ENCODE data around the gene ZNF454. TPM values are rescaled to one million over a fixed set of nuclear protein-coding genes. Genes with fewer than 3 reads are reported as not detected.

ZNF454 gene
- 0.65 TPM for polyA plus RNA-seq (2013, experiment 1 of 2)
- 1.0 TPM for polyA plus RNA-seq (2013, experiment 2 of 2)

DNA sequence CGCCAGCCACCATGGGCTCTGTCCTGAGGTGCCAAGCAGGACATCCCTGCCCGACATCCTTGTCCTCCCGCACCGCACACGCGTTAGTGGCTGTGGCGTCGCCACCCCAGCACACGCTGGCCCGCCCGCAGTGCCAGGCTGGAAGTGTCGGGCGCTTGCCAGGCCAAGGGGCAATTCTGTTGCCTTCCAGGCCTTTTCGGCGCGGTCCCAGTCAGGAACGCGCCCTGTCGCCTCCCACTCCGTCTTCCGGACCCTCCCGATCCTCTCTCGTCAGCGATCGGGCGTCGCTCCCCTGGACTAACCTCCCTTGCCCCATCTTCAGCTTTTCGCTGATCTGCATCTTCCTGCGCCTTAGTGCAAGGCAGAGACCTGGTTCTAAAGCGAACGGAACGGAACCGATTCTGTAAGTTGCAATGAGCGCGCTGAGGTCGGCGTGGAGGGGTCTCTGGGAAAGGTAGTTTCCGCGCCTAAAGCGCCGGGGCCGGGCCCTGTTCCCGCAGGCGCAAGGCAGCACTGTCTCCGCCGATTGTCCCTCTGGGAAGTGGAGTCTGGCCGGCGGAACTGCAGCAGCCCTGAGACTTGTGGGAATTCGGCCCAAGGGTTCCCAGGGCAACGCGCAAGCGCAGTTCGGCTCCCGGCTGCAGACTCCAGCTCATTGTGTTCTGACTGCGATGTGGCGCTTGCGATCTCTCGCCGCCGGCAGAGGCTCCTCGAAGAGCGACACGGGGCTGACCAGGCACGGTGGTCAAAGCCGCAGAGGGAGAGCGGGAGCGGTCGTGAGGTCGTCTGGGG, at the start of gene ZNF454:
Gene ZNF454, plus strand, starts transcription at position 630 of the 792 bp plus-strand sequence. CDS start 1,594 bp downstream, outside the sequence.
- no peaks in the 10 kb centered on the region for H3K27me3 ChIP-seq (ENCODE audit: insufficient read depth, low read length)
- peaks cover 88% of the 10 kb centered on the region for H3K9me3 ChIP-seq (ENCODE audit: insufficient read depth, low read depth, low read length)
- 73% methylated on average over 69 of the region's 69 CpGs for WGBS
- peak within 1 kb of the TSS; percentile 74 for H3K9ac ChIP-seq (ENCODE audit: low read depth, low read length)
- H3K4me3 ChIP-seq (ENCODE audit: low read length), result peak within 1 kb of the TSS; percentile 80
- peaks cover 5% of the 10 kb centered on the region; the same call in 1 of the 2 replicates for H3K36me3 ChIP-seq (ENCODE audit: insufficient read depth, low read length)
- no peaks in the 10 kb centered on the region for H3K4me1 ChIP-seq (ENCODE audit: insufficient read depth, low read length)
- H3K27ac ChIP-seq (ENCODE audit: low read depth, low read length), result peak within 1 kb of the TSS; percentile 9; the same call in 1 of the 2 replicates

DNA sequence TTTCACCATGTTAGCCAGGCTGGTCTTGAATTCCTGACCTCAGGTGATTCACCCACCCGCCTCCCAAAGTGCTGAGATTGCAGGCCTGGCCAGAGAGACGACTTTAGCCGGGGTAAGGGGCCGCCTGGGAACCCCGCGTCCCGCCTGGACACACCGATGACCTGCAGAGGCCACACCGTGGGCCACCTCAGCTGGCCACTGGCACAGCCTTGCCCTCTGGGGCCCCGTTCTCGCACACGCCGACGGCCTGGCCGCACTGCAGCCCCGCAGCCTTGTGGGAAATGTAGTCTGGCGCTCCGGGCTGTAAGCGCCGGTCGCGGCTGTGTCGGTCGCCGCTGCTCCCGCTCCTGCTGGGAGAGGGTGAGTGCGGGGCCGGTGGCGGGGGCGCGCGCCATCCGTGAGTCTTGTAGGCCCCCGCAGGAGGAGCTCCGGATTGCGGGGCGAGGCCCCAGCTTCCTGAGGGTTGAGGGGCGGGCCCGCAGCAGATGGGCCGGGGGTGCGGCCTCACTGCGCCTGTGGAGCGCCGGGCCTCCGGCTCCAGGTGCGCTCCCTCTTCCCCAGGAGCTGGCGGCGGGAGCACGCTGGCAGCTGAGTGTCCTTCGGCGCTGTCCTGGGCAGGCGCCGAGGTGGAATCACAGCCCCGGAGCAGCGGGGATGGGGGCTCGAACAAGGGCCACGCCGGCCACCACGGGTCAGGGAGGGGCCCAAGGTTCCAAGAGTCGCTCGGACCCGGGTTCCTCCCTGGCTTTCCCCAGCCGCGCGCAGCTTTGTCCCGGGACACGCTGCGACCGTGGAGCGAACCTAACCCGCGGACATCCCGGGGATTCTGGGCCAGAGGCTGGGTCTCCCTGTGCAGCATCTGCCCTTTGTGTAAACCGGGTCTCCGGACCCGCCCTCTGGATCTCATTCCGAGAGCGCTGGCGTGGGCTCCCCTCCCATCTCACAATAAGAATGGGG, 45.1 kb upstream of the ZNF454 start, which contains the start of gene ZFP2:
Gene ZFP2, plus strand, starts transcription at position 299 of the 957 bp plus-strand sequence. CDS start 35,401 bp downstream, outside the sequence.
- 1% methylated on average over 79 of the region's 79 CpGs for WGBS
- Histone ChIP-seq H3K27me3 (ENCODE audit: insufficient read depth, low read length) (0 out of 2 replicates have a peak, but pooled peaks cover 2% of the 10 kb centered on the region), H3K4me1 (ENCODE audit: insufficient read depth, low read length) (no peaks in the 10 kb centered on the region), H3K9ac (ENCODE audit: low read depth, low read length) (peak within 1 kb of the TSS; percentile 89), H3K36me3 (ENCODE audit: insufficient read depth, low read length) (no peaks in the 10 kb centered on the region), H3K4me3 (ENCODE audit: low read length) (peak within 1 kb of the TSS; percentile 91), H3K9me3 (ENCODE audit: insufficient read depth, low read depth, low read length) (peaks cover 2% of the 10 kb centered on the region; the same call in 1 of the 2 replicates), H3K27ac (ENCODE audit: low read depth, low read length) (peak within 1 kb of the TSS; percentile 15; the same call in 1 of the 2 replicates)

DNA sequence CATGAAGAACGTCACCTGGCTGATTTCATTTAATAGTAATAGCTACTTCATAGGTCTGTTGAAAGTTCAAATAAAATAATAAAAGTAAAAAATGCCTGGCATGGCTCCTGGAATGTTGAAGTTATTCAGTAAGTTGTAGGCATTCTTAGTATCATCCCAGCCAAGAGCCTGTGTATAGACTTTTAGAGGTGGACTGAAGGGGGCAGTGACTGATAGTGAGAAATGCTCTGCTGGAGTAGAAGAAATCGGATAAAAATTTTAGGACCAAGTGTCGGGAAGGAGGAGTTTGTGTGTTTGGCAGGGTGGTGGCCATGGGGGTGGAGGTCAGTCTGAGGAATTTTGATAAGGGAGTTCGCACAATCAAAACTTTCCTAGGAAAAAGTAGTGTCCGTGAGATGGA, 41.7 kb upstream of the ZNF454 start:
- peaks cover 28% of the 10 kb centered on the region for H3K9me3 ChIP-seq (ENCODE audit: insufficient read depth, low read depth, low read length)
- 0 out of 2 replicates have a peak, but pooled peaks cover 2% of the 10 kb centered on the region for H3K27me3 ChIP-seq (ENCODE audit: insufficient read depth, low read length)
- no peak overlapping the region for H3K4me3 ChIP-seq (ENCODE audit: low read length)
- H3K4me1 ChIP-seq (ENCODE audit: insufficient read depth, low read length), result no peaks in the 10 kb centered on the region
- no peak overlapping the region for H3K27ac ChIP-seq (ENCODE audit: low read depth, low read length)
- WGBS, result 83% methylated on average over 4 of the region's 5 CpGs
- no peak overlapping the region for H3K9ac ChIP-seq (ENCODE audit: low read depth, low read length)
- H3K36me3 ChIP-seq (ENCODE audit: insufficient read depth, low read length), result no peaks in the 10 kb centered on the region

DNA sequence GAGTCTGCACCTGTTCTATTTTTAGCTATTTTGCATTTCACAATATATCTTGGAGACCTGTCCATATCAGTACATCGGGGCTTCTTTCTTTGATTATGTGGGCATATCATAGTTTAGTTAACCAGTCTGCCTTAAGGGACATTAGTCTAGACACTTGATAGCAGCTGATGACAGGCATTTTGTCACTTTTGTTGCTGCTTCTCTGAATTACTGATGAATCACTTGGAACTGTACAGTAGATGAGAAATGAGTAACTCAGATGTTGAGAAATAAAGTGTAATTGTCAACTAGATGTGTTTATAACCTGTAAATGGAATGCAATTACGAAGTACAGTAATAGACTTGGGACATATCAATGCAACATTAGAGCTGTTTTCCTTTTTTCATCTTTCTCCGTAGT, 38.1 kb upstream of the ZNF454 start:
- Histone ChIP-seq H3K4me3 (ENCODE audit: low read length) (no peak overlapping the region), H3K9me3 (ENCODE audit: insufficient read depth, low read depth, low read length) (peaks cover 52% of the 10 kb centered on the region), H3K4me1 (ENCODE audit: insufficient read depth, low read length) (no peaks in the 10 kb centered on the region), H3K9ac (ENCODE audit: low read depth, low read length) (no peak overlapping the region), H3K27ac (ENCODE audit: low read depth, low read length) (no peak overlapping the region), H3K27me3 (ENCODE audit: insufficient read depth, low read length) (no peaks in the 10 kb centered on the region), H3K36me3 (ENCODE audit: insufficient read depth, low read length) (no peaks in the 10 kb centered on the region)
- WGBS, result 88% methylated on average over 2 of the region's 3 CpGs

DNA sequence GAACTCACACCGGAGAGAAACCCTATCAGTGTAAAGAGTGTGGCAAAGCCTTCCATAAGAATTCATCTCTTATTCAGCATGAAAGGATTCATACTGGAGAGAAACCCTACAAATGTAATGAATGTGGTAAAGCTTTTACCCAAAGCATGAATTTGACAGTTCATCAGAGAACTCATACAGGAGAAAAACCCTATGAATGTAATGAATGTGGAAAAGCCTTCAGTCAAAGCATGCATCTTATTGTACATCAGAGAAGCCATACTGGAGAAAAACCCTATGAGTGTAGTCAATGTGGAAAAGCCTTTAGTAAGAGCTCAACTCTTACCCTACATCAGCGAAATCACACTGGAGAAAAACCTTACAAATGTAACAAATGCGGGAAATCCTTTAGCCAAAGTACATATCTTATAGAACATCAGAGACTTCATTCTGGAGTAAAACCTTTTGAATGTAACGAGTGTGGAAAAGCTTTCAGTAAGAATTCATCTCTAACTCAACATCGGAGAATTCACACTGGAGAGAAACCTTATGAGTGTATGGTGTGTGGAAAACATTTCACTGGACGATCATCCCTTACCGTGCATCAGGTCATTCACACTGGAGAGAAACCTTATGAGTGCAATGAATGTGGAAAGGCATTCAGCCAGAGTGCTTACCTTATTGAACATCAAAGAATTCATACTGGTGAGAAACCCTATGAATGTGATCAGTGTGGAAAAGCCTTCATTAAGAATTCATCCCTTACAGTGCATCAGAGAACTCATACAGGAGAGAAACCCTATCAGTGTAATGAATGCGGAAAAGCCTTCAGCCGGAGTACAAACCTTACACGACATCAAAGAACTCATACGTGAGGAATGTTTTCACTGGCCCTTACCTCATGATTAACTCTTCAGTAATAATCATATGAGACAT, 8.9 kb upstream of the ZNF454 start:
- Histone ChIP-seq H3K27ac (ENCODE audit: low read depth, low read length) (no peak overlapping the region), H3K4me1 (ENCODE audit: insufficient read depth, low read length) (no peaks in the 10 kb centered on the region), H3K4me3 (ENCODE audit: low read length) (0 out of 2 replicates have a peak overlapping the region, but pooled peaks have one; percentile 13), H3K36me3 (ENCODE audit: insufficient read depth, low read length) (no peaks in the 10 kb centered on the region; the same call in 1 of the 2 replicates), H3K9ac (ENCODE audit: low read depth, low read length) (no peak overlapping the region), H3K27me3 (ENCODE audit: insufficient read depth, low read length) (no peaks in the 10 kb centered on the region), H3K9me3 (ENCODE audit: insufficient read depth, low read depth, low read length) (peaks cover 94% of the 10 kb centered on the region)
- 94% methylated on average over 10 of the region's 11 CpGs for WGBS

DNA sequence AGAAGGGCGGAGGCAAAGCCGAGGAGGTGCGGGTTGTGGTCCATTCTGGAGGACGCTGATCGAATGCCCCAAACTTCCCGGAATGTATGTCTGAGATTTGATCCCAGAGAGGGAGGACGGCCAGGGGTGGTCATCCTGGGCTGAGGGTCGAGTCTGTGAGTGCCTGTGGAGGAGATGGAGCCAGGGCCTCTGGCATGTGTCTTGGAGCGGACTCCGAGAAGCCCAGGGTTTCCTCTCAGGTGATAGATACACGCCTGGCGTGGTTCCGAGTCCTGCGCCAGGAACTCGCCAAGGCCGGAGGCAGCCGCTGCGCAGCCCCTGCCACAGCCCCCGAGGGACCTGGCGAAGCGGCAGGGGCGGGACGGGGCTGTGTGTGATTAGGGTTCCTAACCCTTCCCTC, 363 bp downstream of the ZNF454 start:
- peaks cover 82% of the 10 kb centered on the region for H3K9me3 ChIP-seq (ENCODE audit: insufficient read depth, low read depth, low read length)

DNA sequence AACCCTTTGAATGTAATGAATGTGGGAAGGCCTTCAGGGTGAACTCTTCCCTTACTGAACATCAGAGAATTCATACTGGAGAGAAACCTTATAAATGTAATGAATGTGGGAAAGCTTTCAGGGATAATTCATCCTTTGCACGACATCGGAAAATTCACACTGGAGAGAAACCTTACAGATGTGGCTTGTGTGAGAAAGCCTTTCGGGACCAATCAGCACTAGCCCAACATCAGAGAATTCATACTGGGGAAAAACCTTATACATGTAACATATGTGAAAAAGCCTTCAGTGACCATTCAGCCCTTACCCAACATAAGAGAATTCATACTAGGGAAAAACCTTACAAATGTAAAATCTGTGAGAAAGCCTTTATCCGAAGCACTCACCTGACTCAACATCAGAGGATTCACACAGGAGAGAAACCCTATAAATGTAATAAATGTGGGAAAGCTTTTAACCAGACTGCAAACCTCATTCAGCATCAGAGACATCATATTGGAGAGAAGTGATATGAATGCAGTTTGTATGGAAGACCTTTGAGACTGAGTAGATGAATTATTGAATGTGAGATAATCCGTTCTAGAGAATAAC, 24.6 kb downstream of the ZNF454 start:
- Histone ChIP-seq H3K9ac (ENCODE audit: low read depth, low read length) (no peak overlapping the region), H3K27me3 (ENCODE audit: insufficient read depth, low read length) (no peaks in the 10 kb centered on the region), H3K9me3 (ENCODE audit: insufficient read depth, low read depth, low read length) (peaks cover 86% of the 10 kb centered on the region), H3K4me1 (ENCODE audit: insufficient read depth, low read length) (no peaks in the 10 kb centered on the region), H3K36me3 (ENCODE audit: insufficient read depth, low read length) (peaks cover 26% of the 10 kb centered on the region), H3K4me3 (ENCODE audit: low read length) (no peak overlapping the region), H3K27ac (ENCODE audit: low read depth, low read length) (no peak overlapping the region)
- WGBS, result 95% methylated on average over 5 of the region's 5 CpGs

More for the DNA sequence above, 363 bp downstream of the ZNF454 start:
- peak overlapping the region; percentile 27 for H3K9ac ChIP-seq (ENCODE audit: low read depth, low read length)
- peaks cover 5% of the 10 kb centered on the region; the same call in 1 of the 2 replicates for H3K36me3 ChIP-seq (ENCODE audit: insufficient read depth, low read length)
- no peak overlapping the region for H3K27ac ChIP-seq (ENCODE audit: low read depth, low read length)
- WGBS, result 82% methylated on average over 23 of the region's 23 CpGs
- H3K27me3 ChIP-seq (ENCODE audit: insufficient read depth, low read length), result no peaks in the 10 kb centered on the region
- H3K4me3 ChIP-seq (ENCODE audit: low read length), result peak overlapping the region; percentile 80
- no peaks in the 10 kb centered on the region for H3K4me1 ChIP-seq (ENCODE audit: insufficient read depth, low read length)

DNA sequence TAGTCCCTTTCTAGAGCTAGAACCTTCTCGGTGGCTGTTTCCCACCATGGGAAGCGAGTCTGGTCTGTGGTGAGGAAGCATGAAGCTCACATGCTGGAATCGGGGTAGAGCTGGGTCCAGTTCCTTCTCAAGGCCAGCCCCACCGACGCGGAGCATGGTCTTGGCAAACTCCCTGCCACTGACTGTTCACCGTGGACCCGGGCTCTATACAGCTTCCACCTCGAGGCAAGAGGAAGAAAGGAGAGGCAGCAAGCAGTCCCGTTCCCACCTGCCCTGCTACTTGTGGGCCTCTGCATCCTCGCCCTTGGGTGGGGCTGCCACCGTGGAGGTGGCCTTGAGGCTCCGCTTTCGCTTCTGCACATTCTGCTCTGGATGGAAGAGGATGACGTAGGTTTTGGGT, 40.4 kb downstream of the ZNF454 start:
- H3K9me3 ChIP-seq (ENCODE audit: insufficient read depth, low read depth, low read length), result peaks cover 88% of the 10 kb centered on the region
- H3K9ac ChIP-seq (ENCODE audit: low read depth, low read length), result no peak overlapping the region
- H3K27ac ChIP-seq (ENCODE audit: low read depth, low read length), result no peak overlapping the region
- H3K4me3 ChIP-seq (ENCODE audit: low read length), result no peak overlapping the region
- H3K4me1 ChIP-seq (ENCODE audit: insufficient read depth, low read length), result no peaks in the 10 kb centered on the region
- H3K36me3 ChIP-seq (ENCODE audit: insufficient read depth, low read length), result no peaks in the 10 kb centered on the region
- WGBS, result 88% methylated on average over 15 of the region's 15 CpGs
- H3K27me3 ChIP-seq (ENCODE audit: insufficient read depth, low read length), result no peaks in the 10 kb centered on the region

DNA sequence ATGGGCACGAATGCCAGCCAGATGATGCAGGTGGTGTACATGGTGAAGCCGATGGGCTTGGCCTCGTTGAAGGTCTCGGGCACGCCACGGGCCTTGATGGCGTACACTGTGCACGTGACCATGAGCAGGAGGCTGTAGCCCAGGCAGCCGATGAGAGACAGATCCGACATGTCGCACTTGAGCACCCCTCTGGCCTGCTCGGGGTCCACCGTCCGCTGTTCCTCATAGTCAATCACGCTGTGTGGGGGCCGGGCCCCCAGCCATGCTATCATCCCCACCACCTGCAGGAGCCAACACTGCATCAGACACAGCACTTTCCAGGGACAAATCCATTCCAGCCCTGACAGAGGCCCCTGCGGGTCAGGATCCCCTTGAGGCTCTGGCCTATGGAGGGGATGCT, 41.9 kb downstream of the ZNF454 start:
- Histone ChIP-seq H3K9ac (ENCODE audit: low read depth, low read length) (no peak overlapping the region), H3K4me1 (ENCODE audit: insufficient read depth, low read length) (no peaks in the 10 kb centered on the region), H3K9me3 (ENCODE audit: insufficient read depth, low read depth, low read length) (peaks cover 83% of the 10 kb centered on the region), H3K36me3 (ENCODE audit: insufficient read depth, low read length) (no peaks in the 10 kb centered on the region), H3K27me3 (ENCODE audit: insufficient read depth, low read length) (no peaks in the 10 kb centered on the region), H3K4me3 (ENCODE audit: low read length) (no peak overlapping the region), H3K27ac (ENCODE audit: low read depth, low read length) (no peak overlapping the region)
- WGBS, result 85% methylated on average over 17 of the region's 17 CpGs

DNA sequence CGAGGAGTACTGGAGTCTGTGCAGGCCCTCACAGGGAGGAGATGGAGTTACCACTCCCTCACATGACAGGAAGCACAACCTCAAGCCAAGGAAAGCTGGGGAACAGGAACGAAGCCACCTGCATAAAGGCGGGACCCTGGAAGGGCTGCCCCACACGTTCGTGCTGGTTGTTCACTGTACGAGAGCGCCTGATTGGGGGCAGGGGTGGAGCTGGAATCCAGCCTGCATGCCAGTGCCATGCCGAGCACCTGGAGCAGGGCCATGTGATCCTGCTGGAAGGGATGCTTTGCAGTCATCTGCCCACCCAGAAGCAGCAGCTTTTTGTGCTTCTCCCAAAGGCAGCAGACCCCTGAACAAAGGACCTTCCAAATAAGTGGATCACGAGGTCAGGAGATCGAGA, 42.7 kb downstream of the ZNF454 start:
- Histone ChIP-seq H3K4me3 (ENCODE audit: low read length) (no peak overlapping the region), H3K27ac (ENCODE audit: low read depth, low read length) (no peak overlapping the region), H3K9ac (ENCODE audit: low read depth, low read length) (no peak overlapping the region), H3K36me3 (ENCODE audit: insufficient read depth, low read length) (no peaks in the 10 kb centered on the region), H3K27me3 (ENCODE audit: insufficient read depth, low read length) (no peaks in the 10 kb centered on the region), H3K9me3 (ENCODE audit: insufficient read depth, low read depth, low read length) (peaks cover 82% of the 10 kb centered on the region), H3K4me1 (ENCODE audit: insufficient read depth, low read length) (no peaks in the 10 kb centered on the region)
- WGBS, result 87% methylated on average over 10 of the region's 10 CpGs
